ENCODE data around the gene VWA8.

GRCh38 chr13:41548031-41548430, 412.9 kb downstream of the VWA8 start:
- TF ChIP-seq EP300 (IDR thresholded peaks at IDR 0.05) (no peak), POLR2AphosphoS5 (IDR thresholded peaks at IDR 0.05) (no peak), POLR2A (IDR thresholded peaks at IDR 0.05) (no peak)
